HG03064 (cell line): ENCODE results near the gene KAZN.

Experiments
- ATAC-seq: cut with Tn5 transposase; IDR thresholded peaks from one replicate; pipeline ENCODE4 v1.9.1; 2021; ENCODE audit warnings: low read depth; ENCODE audit not compliant: unreplicated experiment

The KAZN gene

GRCh38 chr1:14761291-14762153 is 163.0 kb downstream of the KAZN start:
- ATAC-seq, result no peak

- no peak for ATAC-seq
Observed at GRCh38 chr1:14763977-14764376, 165.5 kb downstream of the KAZN start.

- ATAC-seq, result no peak
Observed at GRCh38 chr1:14765773-14766172, 167.3 kb downstream of the KAZN start.

- no peak for ATAC-seq
Observed at GRCh38 chr1:14767075-14767474, 168.6 kb downstream of the KAZN start.

- ATAC-seq, result no peak
Observed at GRCh38 chr1:14768582-14769304, 170.3 kb downstream of the KAZN start.

- ATAC-seq, result no peak
Observed at GRCh38 chr1:14769486-14770274, 171.2 kb downstream of the KAZN start.

GRCh38 chr1:14773396-14774025 is 175.0 kb downstream of the KAZN start:
- no peak for ATAC-seq

DNA sequence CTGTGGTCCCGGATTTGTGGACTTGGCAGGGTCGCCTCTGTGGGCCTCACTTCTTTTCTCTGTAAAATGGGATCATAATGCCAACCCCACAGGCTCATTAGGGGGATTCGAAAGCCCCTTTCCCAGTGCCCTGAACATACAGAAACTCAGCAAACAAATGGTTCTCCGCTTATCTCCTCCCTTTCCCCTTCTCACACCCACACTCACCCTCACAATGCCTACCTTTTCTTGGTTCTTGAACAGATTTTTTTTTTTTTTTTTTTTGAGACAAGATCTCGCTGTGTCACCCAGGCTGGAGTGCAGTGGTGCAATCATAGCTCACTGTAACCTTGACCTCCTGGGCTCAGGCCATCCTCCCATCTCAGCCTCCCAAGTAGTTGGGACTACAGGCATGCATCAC is 175.7 kb downstream of the KAZN start:
- no peak for ATAC-seq

- ATAC-seq, result no peak
Observed at GRCh38 chr1:14774988-14775387, 176.5 kb downstream of the KAZN start.

- ATAC-seq, result no peak
Observed at GRCh38 chr1:14775434-14775833, 176.9 kb downstream of the KAZN start.

- no peak for ATAC-seq
Observed at GRCh38 chr1:14777516-14778506, 179.3 kb downstream of the KAZN start.

DNA sequence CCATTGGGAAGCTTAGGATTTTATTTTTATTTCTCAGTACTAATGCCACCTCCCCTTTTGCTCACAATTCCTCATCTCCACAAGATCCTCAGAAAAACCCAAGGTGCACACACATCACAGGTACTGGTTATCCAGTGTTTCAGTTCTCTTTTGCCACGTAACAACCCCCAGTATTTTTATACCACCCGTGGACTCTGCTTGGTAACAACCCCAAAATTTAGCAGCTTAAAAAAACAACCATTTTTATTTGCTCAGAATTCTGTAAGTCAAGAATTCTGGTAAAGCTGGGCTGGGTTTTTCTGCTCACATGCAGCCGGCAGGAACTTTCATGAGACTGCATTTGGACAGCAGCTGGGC is 180.0 kb downstream of the KAZN start:
- no peak for ATAC-seq

DNA sequence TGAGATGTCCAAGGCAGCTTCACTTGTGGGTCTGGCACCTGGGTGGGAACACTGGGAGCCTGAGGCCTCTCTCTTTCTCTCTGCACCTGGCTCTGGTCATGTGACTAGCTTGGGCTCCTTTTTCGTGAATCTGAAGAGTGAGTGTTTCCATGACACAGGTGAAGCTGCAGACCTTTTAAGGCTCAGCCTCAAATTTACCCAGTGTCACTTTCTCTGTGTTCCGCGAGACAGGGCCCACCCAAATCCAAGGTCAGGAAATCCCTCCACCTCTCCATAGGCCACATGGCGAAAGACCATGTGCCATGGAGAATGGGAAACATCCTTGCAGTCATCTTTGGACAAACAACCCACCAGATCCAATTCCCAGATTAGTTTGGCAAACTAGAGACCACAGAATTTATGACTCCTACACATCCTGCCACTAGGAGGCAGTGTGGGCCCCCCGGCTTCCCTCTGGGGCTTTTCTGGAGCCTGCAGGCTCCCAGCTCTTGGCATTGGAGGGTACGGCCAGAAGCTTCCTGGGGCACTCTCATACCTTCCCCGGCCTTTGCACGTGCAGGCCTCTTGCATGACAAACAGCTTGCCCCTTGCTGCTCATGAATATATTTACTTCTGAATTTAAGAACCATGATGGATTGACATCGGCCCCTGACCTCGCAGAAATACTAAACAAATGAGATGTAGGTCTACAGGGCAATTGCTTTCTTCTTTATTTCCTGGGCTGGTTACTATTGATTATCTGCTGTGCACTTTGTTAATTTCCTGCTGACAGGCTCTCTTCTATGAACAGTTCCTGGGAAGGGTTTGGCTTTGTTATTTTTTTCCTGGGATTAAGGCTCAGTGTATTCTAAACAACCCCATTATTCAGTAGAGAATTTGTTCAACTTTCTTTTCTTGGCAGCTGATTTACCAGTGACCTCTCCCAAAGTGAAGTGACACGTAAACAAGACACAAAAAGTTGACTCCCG is 180.7 kb downstream of the KAZN start:
- ATAC-seq, result no peak

DNA sequence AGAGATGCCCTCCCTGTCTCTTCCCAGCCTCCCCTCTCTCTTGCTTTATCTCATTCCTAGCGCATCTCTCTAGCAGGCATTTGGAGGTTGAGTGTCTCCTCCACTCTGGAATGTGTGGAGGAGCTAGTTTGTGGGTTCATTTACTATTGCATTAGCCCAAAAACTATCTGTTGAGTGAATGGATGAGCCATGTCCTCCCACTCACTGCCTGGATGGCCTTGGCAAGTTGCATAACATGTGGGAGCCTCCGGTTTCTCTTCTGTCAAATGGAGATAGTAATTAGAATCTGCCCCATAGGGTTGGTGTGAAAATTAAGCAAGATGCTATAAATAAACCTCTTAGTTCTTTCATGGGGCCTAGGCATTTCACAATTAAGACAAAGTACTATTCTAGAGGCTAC is 181.8 kb downstream of the KAZN start:
- no peak for ATAC-seq

DNA sequence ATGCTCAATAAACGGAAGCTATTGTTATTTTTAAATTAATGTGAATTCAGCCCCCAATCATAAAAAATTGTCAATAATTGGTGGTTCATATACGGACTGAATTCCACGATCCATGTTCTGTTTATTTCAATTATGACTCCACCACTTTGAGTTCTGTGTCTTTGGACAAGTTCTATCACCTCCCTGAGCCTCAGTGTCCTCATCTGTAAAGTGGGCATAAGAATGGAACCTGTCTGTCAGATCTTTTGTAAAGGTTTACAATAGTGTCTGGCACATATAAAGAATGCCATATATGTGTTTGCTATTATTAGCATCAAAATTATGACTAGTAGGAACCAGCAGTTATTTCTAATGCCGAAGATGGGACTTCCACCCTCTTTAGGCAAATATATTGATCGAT is 183.3 kb downstream of the KAZN start:
- ATAC-seq, result no peak

DNA sequence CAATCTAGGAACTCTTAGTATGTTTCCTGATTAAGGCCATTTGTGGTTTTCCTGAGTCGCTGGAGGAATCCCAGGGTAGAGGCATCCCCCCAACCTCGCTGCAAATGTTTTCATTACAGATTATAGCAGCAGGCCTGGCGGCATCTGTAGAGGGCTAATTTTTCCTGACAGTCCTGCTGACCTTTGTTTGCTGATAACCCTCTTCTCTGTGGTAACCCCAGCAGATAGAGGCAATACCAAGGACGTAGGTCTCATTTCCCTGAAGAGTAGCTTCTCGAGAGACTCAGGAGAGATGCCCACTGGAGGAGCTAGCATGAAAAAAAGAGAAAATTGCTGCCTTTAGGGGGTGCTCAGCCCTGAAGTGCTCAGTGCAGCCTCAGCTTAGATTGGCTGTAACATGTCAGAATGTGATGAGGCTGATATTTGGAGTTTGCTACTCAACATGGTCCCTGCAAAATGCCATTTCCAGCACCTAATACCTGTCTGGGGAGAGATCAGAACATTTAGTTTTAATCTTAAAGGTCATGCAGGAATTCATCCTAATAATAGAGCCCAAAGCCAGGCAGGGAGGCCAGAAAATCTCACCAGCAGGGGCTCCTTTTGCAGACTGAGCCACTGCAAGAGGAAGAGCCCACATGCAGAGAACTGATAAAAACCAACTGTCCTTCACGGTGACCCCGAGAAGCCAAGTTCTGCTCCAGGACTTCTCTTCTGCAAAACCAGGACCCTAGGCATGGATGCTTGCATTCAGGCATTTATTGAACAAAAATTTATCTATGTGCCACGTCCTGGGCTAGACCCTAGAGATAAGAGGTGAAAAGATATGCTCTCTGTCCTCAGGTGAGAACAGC is 184.5 kb downstream of the KAZN start:
- ATAC-seq, result no peak

DNA sequence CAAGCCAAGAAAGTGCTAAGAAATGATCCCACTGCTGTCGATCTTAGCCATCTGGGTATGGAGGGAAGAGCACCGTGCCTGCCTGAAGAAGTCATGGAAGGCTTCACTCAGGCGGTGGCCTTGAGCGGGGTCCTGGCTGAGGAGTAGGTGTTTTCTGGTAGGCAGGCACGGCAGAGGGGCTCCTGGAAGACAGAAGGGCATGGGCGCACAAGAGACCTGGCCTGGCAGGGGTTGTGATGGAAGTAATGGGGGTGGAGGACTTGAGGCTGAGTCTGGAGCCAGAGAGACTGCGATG is 185.1 kb downstream of the KAZN start:
- no peak for ATAC-seq
